ENCODE data around the gene PSMD14.

PSMD14 gene

GRCh38 chr2:161381546-161381945, 73.3 kb downstream of the PSMD14 start:
- DNase-seq (ENCODE audit: low read depth in 2 of 2, low spot score in 1 of 2): no peak

GRCh38 chr2:161382747-161383146, 74.5 kb downstream of the PSMD14 start:
- no peak for DNase-seq (ENCODE audit: low read depth in 2 of 2, low spot score in 1 of 2)

DNA sequence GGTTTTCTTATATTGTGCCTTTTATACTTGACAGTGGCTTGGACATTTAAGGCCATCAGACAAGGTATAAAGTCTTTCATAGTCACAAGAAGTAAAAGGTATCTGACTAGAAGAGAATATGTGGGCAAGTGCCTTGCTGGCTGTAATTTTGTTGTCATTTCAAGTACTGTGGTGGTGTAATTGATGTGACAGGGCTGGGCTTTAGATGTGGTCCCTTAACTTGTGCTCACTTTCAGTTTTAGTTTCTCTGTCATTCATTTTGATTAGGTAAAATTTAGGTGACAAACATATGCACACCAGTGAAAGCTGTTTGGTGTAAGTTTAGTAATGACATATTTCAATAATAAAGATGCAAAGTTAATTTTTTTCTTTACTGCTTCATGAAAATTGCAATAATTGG, 76.6 kb downstream of the PSMD14 start:
- DNase-seq (ENCODE audit: low read depth in 2 of 2, low spot score in 1 of 2): no peak

DNA sequence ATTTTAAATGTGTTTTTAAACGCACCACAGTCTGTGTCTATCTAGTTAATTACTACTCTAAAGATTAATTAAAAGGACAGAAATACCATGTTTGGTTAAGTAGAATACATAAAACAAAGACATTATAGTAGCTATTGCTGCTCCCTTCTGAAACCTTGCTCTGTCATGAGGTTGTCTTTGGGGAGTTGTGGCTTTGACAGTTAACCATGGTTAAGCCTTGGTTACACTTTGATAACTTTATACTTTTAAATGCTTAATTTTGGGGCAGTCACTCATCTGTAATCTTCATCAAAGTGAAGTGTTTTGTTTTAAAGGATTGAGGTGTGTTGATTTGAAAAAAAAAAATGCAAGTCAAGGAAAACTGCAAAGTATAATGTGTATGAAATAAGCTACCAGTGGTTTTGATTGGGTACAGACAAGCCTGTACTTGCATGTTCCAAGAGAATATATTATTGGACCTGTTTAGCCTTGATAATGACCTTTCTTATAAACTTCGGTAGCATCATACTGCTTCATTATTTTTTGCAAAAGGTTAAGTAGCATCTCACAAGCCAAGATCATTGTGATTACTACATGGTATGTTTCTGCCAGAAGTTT, 78.1 kb downstream of the PSMD14 start:
- DNase-seq (ENCODE audit: low read depth in 2 of 2, low spot score in 1 of 2): no peak

GRCh38 chr2:161388146-161388779, 80.0 kb downstream of the PSMD14 start:
- no peak for DNase-seq (ENCODE audit: low read depth in 2 of 2, low spot score in 1 of 2)

- DNase-seq (ENCODE audit: low read depth in 2 of 2, low spot score in 1 of 2): no peak
Measured at GRCh38 chr2:161391737-161392506, 83.7 kb downstream of the PSMD14 start.

DNA sequence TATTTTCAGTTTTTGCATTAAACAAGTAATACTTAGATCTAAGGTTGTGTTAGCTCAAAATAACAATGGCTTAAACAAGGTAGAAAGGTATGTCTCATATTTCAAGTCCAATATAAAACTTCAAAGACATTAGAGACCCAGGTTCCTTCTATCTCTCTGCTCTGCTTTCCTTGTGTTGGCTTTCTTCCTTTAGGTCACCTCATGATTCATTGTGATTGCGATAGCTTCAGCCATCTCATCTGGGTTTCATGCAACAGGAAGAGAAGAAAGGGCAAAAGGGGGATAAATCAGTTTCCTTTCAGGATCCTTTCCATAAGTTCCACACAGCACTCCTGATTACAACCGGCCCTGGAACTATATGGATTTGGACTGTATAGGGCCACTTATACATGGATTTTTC, 91.9 kb downstream of the PSMD14 start:
- DNase-seq (ENCODE audit: low read depth in 2 of 2, low spot score in 1 of 2): no peak

DNA sequence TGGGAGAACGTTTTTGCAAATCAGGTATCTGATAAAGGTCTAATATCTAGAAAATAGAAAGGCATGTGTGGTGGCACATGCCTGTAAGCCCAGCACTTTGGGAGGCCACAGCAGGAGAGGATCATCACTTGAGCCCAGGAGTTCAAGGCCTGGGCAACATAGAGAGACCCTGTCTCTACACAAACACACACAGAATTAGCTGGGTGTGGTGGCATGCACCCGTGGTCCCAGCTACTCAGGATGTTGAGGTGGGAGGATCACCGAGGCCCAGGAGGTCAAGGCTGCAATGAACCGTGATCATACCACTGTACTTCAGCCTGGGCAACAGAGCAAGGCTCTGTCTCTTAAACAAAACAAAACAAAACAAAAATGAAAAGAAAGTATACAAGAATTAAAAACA, 94.1 kb downstream of the PSMD14 start:
- DNase-seq (ENCODE audit: low read depth in 2 of 2, low spot score in 1 of 2): no peak

DNA sequence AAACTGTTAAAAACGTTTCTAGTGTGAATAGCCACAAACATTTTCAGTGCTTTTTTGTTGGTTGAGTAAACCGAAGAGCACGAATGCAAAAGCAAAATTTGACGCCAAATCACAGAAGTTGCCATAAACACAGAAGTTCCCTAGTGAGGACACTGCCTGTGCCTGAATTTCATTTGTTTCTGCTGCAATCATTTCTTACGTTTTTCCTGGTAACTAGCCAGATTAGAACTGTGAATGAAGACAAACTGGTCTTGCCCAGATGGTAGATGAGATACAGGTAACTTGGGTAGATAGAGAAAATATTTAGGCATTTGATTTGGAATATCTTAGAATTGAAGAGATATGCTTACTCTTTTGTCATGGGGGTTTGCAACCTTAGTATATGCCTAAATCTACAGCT, 98.1 kb downstream of the PSMD14 start:
- DNase-seq (ENCODE audit: low read depth in 2 of 2, low spot score in 1 of 2): no peak

- no peak for DNase-seq (ENCODE audit: low read depth in 2 of 2, low spot score in 1 of 2)
Measured at GRCh38 chr2:161407597-161407996, 99.4 kb downstream of the PSMD14 start.

- no peak for DNase-seq (ENCODE audit: low read depth in 2 of 2, low spot score in 1 of 2)
Measured at GRCh38 chr2:161409308-161409907, 101.2 kb downstream of the PSMD14 start.

GRCh38 chr2:161412346-161412745, 104.1 kb downstream of the PSMD14 start:
- no peak for DNase-seq (ENCODE audit: low read depth in 2 of 2, low spot score in 1 of 2)

- DNase-seq (ENCODE audit: low read depth in 2 of 2, low spot score in 1 of 2): no peak
Measured at GRCh38 chr2:161414042-161415033, 106.1 kb downstream of the PSMD14 start.

- no peak for DNase-seq (ENCODE audit: low read depth in 2 of 2, low spot score in 1 of 2)
Measured at GRCh38 chr2:161415034-161415986, 107.1 kb downstream of the PSMD14 start.

GRCh38 chr2:161415987-161416707, 107.9 kb downstream of the PSMD14 start, which contains the start of gene TBR1:
Gene TBR1 (plus strand): TSS chr2:161416297. CDS start chr2:161416411, 114 bp downstream.
- no peak for DNase-seq (ENCODE audit: low read depth in 2 of 2, low spot score in 1 of 2)

- no peak for DNase-seq (ENCODE audit: low read depth in 2 of 2, low spot score in 1 of 2)
Measured at GRCh38 chr2:161416708-161417437, 108.6 kb downstream of the PSMD14 start.

- DNase-seq (ENCODE audit: low read depth in 2 of 2, low spot score in 1 of 2): no peak
Measured at GRCh38 chr2:161417438-161418274, 109.4 kb downstream of the PSMD14 start.
